ENCODE measurements around the gene ANKRD37.
A peak's percentile ranks its signal among the peaks of the same experiment; 100 is the strongest.

ANKRD37 gene

GRCh38 chr4:185395956-185396723 lies 501 bp upstream of the ANKRD37 start:
- FAIRE-seq (no peak), DNase-seq (ENCODE audit: insufficient read length, low spot score) (peak; percentile 77)
- no peak for TF ChIP-seq CTCF (IDR thresholded peaks at IDR 0.05; ENCODE audit: insufficient read depth, missing control alignments)

- DNase-seq (ENCODE audit: insufficient read length, low spot score) (no peak), FAIRE-seq (peak; percentile 29)
- no peak for TF ChIP-seq CTCF (IDR thresholded peaks at IDR 0.05; ENCODE audit: insufficient read depth, missing control alignments)
Observed at GRCh38 chr4:185398618-185399017, 2.0 kb downstream of the ANKRD37 start.

GRCh38 chr4:185399466-185399865 lies 2.8 kb downstream of the ANKRD37 start:
- FAIRE-seq (no peak), DNase-seq (ENCODE audit: insufficient read length, low spot score) (no peak)
- TF ChIP-seq CTCF (IDR thresholded peaks at IDR 0.05; ENCODE audit: insufficient read depth, missing control alignments), result no peak

DNA sequence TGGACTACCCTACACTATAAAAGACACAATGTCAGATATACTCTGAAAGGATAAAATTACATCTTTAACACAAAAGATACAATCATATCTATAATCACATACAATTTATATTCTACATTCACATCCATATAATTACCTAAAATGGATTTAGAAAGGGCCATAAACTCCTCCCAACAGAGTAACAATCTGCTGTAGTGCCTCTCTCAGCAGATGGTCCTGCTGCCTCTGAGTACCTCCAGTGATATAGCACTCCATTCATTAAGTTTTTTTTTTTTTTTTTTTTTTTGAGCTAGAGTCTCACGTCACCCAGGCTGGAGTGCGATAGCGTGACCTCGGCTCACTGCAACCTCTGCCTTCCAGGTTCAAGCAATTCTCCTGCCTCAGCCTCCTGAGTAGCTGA lies 7.4 kb downstream of the ANKRD37 start:
- TF ChIP-seq CTCF (IDR thresholded peaks at IDR 0.05; ENCODE audit: insufficient read depth, missing control alignments), result no peak
- FAIRE-seq, result no peak
- DNase-seq (ENCODE audit: insufficient read length, low spot score), result no peak

DNA sequence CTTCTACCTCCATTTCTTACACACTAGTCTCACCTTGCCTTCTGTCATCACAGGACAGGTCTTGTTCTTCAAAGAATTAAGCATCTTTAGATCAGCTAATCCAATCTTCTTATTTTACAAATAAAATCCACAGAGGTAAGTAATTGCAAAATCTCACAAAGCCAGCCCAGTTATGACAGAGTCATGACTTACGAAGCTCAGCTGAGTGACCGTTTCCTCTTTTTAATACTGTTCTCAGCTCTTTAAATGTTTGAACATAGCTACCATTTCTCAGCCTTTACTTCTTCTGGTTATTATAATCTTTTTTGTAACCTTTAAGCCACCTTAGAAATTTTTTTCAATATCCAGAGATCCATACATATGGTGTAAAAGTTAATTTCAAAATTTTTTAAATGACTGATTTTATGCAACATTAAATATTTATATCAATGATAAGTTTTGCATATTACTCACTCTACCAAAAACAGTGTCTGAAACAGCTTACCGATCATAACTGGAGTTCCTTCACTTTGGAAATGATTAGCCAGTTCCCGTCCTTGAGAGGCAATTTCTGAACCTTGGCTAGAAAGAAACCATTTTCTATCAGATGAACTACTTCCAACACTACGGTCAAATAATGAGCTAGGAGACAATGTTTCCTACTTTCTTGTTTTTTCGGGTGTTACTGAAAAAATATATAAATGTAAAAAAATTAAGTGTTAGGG lies 8.8 kb downstream of the ANKRD37 start:
- DNase-seq (ENCODE audit: insufficient read length, low spot score), result no peak

DNA sequence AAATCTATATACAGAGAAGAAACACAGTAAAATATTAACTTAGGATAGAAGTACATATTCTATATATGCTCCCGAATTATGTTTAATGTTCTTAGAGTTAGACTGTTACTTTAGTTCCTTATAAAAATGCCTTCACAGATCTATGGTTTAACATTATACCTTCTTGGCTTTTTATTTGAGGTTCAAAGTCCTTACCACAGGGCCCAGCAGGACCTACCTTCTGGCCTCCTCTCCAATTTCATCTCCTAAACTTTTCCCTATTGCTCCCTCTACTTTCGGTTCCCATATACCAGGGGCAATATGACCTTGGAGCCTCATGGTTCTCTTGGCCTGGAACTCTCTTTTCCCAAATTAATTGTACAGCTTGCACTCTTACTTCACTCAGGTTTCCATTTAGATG lies 11.8 kb downstream of the ANKRD37 start:
- no peak for TF ChIP-seq CTCF (IDR thresholded peaks at IDR 0.05; ENCODE audit: insufficient read depth, missing control alignments)
- no peak for FAIRE-seq
- no peak for DNase-seq (ENCODE audit: insufficient read length, low spot score)

More for the DNA sequence above, 8.8 kb downstream of the ANKRD37 start:
- peak; percentile 46 for FAIRE-seq
- no peak for TF ChIP-seq CTCF (IDR thresholded peaks at IDR 0.05; ENCODE audit: insufficient read depth, missing control alignments)

- TF ChIP-seq CTCF (IDR thresholded peaks at IDR 0.05; ENCODE audit: insufficient read depth, missing control alignments), result no peak
- DNase-seq (ENCODE audit: insufficient read length, low spot score) (no peak), FAIRE-seq (no peak)
Observed at GRCh38 chr4:185411849-185412248, 15.2 kb downstream of the ANKRD37 start.

Data from D721Med (cell line).